ENCODE measurements around the gene PPM1H.
"Not testable (repeated sequence)": the region's sequence is repeated elsewhere in the genome, so short reads cannot be mapped to it uniquely, and the experiment has no call there.

Gene PPM1H

DNA sequence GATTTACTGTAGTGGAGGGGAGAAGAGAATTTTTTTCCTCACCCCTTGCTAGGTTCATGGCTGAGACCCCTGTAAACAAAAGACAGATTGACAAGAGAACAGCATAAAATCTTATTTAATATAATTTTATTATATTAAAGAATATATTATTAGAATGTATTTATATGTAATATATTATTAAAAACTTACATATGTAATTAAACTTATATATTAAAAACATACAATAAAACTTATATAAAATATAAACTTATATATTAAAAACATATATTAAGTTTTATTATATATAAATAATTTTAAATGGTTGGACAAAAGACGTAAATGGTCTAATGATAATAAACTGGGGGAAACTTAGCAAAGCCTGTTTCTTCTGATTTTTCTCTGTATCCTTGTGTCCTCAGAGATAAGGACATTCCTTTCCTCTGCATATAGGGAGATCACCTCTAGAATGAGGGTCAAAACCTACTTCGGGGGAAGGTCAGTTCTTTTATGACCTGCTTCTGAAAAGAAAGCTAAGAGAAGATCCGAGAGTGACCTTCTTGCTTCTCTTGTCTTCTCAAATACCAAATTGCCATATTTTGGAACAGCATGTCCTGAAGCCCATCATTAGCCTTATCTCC, 8.9 kb upstream of the PPM1H start:
- no peak for DNase-seq

DNA sequence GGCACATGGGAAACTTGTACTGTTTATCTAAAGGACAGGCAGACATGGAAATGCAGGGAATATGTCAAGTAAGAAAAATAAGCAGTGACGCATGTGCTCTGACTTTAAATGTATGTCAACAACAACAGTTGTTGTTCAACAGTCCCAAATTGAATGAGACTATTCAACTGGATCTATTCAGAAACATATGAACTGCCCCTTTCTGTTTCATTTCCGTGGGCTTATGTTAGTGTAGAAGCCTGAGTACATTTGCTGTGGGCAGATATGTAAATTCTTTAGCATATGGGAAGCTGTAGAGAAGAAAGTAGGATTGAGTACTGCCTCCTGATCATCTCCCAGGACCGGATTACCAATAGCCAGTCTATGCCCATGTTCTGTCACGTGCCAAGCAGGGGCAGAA, 7.4 kb upstream of the PPM1H start:
- DNase-seq, result not testable (repeated sequence)

- no peak for DNase-seq
Observed at GRCh38 chr12:62934239-62934798, 631 bp downstream of the PPM1H start.

DNA sequence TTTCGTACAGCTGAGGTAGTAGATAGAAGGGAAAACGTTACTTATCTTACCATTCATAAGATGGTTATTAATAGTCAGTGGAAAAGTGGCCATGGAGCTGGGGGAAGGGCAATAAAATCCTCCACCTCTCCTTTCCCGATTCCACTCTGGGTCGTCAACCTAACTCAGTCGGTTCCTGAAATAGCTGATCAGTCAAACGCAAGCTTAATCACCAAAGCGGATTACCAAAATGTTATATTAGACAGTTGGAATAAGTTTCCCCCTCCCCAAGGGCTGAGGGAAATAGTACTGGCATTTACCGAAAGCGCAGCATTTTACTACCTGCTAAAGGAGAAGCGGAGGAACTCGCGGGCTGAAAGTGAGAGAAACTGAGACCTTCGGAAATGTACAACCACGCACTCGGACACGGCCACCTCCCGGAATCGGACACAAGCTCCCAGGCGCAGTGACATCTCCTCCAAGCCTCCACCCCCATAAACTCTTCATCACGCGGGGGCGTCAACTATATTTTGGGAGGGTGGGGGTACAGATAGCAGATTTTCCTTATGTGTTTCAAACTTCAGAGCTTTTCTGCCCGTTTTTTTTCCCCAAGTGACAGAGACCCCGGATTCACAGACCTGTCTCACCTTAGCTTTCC, 1.2 kb downstream of the PPM1H start:
- no peak for DNase-seq

GRCh38 chr12:62933220-62933601, 1.7 kb downstream of the PPM1H start:
- DNase-seq, result no peak

DNA sequence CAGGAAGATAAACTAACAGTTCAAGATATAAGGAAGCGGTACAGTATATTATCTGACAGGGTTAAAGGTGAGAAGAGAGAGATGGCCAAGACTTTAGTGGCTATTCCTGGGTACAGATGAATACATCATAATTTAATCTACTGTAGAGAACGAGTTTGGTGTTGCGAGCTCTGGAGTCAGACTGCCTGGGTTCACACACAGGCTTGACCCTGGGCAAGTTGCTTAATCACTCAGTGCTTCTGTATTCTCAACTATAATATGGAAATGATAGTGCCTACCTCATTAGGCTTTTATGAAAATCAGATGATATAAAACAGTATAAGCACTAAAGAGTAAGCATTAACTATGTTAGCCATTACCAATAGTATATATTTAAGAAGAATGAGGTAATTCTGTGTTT, 3.5 kb downstream of the PPM1H start:
- no peak for DNase-seq

GRCh38 chr12:62930546-62931425, 4.2 kb downstream of the PPM1H start:
- no peak for DNase-seq

DNA sequence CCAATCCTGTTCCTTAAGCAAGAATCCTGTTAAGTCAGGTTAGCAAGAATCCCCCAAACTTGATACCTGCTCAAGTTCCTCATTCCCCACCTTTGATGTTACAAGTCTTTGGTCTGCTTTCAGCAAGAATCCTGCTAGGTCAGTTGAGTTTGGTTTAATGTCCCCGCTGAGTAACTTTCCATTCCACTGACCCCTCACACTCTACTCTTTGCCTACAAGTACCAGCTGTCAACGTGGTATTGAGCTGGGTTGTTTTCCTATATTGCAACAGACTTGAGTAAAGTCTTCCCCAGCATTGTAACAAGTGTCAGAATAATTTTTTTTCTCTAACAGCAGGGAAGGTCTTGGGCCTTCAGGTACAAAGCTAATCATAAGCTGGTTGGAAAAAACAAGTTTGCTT, 6.3 kb downstream of the PPM1H start:
- DNase-seq, result no peak

DNA sequence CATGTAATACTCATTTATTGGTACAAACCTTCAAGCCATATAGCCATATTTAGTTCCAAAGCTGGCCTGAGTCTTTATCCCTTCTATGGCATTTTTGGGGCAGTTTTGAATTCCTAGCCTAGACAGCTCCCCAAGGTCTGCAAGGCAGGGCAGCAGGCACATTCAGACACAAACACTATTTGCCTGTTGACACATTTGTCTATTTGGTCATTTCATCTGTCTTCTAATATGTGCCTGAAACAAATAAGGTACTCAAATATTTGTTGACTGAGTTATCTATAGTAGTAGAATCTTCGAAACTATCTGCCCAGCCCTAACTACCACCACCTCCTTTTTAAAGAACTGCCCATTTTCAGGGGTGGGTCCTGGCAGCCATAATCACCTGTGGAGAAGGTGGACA, 9.3 kb downstream of the PPM1H start:
- no peak for DNase-seq

DNA sequence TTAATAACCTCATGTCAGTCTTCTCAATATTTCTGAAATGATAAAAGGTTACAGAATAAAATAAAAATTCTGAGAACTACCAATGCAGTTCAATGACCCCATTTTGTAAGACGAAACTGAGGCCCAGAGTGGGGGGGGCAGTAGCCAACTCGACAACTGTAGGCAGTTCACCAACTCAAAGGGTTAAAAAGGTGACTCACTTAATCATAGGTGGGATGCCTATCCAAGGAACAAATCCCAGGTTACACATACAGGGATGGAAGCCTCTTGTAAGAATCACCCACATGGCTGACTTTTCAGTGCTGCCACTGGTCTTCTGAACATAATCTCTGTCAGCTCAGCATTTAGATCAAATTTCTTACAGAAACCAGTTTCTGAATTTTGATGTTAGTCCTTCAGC, 10.9 kb downstream of the PPM1H start:
- no peak for DNase-seq

GRCh38 chr12:62922539-62922938, 12.4 kb downstream of the PPM1H start:
- DNase-seq, result no peak

DNA sequence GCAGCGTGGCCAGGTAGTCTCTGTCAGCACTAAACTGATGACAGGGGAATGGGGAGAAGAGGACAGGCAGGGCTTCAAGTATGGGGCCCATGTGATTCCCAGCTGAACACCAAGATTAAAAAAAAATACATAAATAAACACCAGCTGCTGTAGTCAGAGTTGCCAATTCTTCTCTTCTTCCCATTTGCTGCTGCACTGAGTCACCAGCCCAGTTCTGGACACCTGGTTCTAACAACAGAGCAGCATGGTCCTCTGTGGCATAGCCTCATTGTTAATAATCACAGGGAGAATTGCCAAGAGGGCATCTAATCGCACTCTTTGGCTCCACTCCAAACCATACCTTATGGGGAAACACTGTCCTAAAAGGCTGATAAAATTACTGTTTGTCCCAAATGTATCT, 15.1 kb downstream of the PPM1H start:
- no peak for DNase-seq

DNA sequence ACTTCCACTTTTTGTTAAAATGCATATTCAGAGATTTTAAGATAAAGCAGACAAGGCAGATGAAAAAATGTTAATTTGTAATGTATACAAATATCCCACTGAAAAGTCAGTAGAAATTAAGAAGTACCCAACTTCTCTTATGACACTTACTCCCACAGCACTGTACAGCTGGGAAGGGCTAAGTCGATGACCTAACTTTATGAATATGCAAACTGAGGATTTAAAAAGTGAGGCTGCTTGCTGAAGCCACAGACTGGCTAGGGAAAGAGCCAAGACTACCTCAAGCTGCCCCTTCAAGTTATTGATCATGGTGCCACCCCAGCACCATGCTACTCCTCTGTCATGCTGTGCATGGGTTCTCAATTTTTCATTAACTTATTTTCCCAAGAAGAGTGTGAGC, 17.0 kb downstream of the PPM1H start:
- no peak for DNase-seq

DNA sequence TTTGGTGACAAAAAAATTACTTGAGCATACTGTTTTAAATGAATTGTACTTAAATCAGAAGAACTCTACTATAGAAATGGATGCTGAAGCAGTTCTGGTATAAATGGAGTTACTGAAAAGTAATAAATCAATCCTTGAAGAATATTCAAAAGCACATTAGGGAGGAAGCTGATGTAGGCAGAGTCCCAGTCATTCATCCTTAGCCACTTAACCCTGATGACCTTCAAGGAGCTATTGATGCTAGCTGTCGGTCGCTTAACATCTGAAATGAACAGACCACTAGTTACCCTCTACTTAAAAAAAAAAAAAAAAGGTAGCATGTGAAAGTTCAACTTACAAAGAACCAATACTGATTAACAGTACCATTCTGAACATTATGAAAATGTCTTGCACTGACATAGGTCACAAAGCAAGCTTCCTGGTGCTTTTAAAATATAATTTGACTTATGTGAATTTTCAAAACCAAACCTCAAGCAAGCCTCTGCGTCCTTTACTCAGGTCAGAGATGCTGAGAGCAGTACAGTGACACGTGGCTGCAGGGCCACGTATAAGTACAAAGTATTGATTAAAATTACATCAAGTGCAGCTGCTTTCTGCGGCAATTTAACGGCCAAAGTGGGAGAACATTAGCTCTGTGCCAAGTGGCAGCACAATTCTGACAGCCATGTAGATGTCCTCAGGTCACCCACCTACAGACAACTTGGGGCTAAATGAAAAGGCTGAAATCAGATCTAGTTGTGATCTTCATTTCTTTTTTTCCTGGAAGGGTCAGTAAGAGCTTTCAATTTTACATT, 18.1 kb downstream of the PPM1H start:
- no peak for DNase-seq

GRCh38 chr12:62915204-62915529, 19.8 kb downstream of the PPM1H start:
- DNase-seq, result no peak

- no peak for DNase-seq
Observed at GRCh38 chr12:62914443-62915203, 20.3 kb downstream of the PPM1H start.

- no peak for DNase-seq
Observed at GRCh38 chr12:62913380-62913779, 21.6 kb downstream of the PPM1H start.

GRCh38 chr12:62912644-62913043, 22.3 kb downstream of the PPM1H start:
- no peak for DNase-seq

- no peak for DNase-seq
Observed at GRCh38 chr12:62911286-62911685, 23.7 kb downstream of the PPM1H start.

DNA sequence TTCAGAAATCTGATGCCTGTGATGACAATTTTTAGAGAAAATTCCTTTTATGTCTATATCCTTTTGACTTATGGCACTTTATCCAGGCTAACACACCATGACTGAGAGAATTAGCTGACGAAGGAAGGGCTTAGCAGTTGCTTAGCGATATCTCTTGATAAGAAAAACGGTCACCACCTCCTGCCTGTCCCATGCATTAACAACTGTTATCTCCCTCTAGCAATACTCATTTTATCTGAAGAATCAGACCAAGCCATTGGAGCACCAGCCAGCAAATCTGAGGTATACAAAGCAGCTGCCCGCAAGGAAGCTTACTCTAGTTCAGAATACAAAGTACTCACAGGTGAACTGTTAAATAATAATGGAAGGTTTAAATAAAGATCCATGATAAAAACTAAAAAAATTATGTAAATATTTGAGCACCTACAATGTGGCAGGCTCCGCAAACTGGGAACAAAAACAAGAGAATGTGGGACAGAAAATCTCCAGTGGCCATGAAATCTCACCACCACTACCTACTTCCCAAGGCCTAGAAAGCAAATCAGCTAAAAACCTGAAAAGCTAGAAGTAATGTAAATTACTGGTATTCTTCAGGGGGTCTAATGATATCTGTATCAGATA, 24.3 kb downstream of the PPM1H start:
- no peak for DNase-seq

- no peak for DNase-seq
Observed at GRCh38 chr12:62909340-62909739, 25.6 kb downstream of the PPM1H start.

DNA sequence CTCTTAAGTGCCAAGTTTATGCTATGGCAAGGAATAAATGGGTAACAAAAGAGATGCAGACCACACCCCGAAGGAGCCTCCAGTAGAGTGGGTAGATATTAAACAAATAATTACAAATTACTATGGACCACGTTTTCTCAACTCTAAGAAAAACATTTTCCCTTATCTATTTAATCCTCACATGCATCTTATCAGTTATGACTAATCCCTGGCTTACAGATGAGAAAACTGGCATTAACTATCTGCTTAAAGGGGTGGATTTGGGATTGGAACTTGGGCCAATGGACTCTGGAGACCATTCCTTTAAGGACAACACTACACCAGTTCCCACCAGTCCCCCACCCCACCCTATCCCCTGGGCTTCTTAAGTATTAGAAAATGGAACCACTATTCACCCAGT, 26.3 kb downstream of the PPM1H start:
- DNase-seq, result no peak

Data from activated gamma-delta T cell treated with Interleukin-2 at 50 U/mL for 16 hours (primary cell).